Skeletal muscle cell (primary cell): ENCODE data around the gene LYAR.

Experiments used
- DNase-seq: peaks from one replicate; pipeline ENCODE4 v3.0.0-alpha.2; 2010; ENCODE audit warnings: low read depth
- H3K4me3 ChIP-seq: 2 replicates; pipeline ENCODE4 v1.5.1; 2011; ENCODE audit warnings: low read depth, mild to moderate bottlenecking, control low read depth, low read length, moderate library complexity

LYAR gene

GRCh38 chr4:4226606-4227438 is 63.1 kb downstream of the LYAR start, which contains the start of gene OTOP1:
Gene OTOP1, minus strand, starts transcription at chr4:4226929. Its CDS starts 65 bp downstream, at chr4:4226864.
- no peak within 1 kb of the TSS for H3K4me3 ChIP-seq
- no peak for DNase-seq

DNA sequence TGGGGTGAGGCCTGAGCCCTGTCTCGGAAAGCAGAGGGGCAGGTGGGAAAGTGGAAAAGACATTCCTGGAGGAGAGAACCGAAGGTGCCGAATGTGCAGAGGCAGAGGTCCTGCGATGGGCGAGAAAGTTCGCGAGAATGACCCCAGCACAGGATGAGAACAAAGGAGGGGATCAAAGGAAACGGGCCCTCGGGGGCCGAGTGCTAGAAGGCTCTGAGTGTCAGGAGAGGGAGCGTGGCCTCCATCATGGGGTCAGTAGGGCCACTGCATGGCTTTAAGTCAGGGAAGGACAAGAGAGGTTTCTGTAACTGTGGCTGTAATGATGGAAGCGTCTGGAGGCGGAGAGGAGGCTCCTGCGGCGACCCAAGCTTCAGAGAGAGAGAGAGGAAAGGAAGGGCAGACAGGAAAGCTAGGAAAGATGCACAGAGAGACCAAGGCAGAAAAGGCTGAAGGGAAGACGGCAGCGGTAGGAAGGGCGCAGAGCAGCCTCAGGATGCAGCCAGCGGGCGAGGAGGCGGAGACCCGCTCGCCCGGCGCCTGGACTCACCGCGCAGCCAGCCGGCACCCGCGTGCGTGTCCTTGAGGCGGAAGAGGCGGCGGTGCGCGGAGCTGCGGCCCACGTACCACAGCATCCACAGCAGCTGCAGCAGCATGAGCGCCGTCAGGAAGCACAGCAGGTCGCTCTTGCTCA is 63.9 kb downstream of the LYAR start:
- no peak for DNase-seq

More for the DNA sequence above, 63.9 kb downstream of the LYAR start:
- H3K4me3 ChIP-seq, result no peak overlapping the region
